HCT116 (cell line): Measurements from ENCODE around the gene ABTB2.

Experiments
- CTCF ChIP-seq, 3 experiments: fragments of 200-600 bp in 1 of 3; sonication (generic) in 1 of 3; IDR thresholded peaks in 2 of 3; conservative IDR thresholded peaks in 1 of 3; 2 replicates each; pipeline ENCODE4 v1.5.1; 2012 to 2017; ENCODE audit warnings: low read depth in 2 of 3, low read length in 2 of 3, antibody characterized with exemption in 1 of 3, borderline replicate concordance in 1 of 3, control low read depth in 1 of 3, mild to moderate bottlenecking in 1 of 3, mixed read lengths in 1 of 3, mixed run types in 1 of 3, moderate library complexity in 1 of 3; ENCODE audit not compliant: insufficient read depth in 1 of 3
- ELF1 ChIP-seq: IDR thresholded peaks from 2 replicates; pipeline ENCODE4 v1.6.1; 2012; ENCODE audit warnings: low read depth, borderline replicate concordance
- EZH2 ChIP-seq: fragments of 200-600 bp; sonication (generic); IDR thresholded peaks from 2 replicates; pipeline ENCODE4 v1.6.1; 2017; ENCODE audit warnings: antibody characterized with exemption, mixed run types
- EZH2phosphoT487 ChIP-seq: fragments of 200-600 bp; IDR thresholded peaks from 2 replicates; pipeline ENCODE4 v1.6.1; 2018; ENCODE audit warnings: antibody characterized with exemption, borderline replicate concordance
- FOSL1 ChIP-seq: IDR thresholded peaks from 2 replicates; pipeline ENCODE4 v1.6.1; 2012; ENCODE audit warnings: low read depth
- POLR2AphosphoS5 ChIP-seq: IDR thresholded peaks from 2 replicates; pipeline ENCODE4 v1.6.1; 2011; ENCODE audit warnings: mild to moderate bottlenecking, low read depth, low read length, moderate library complexity
- REST ChIP-seq: IDR thresholded peaks from 2 replicates; pipeline ENCODE4 v1.6.1; 2012; ENCODE audit warnings: low read depth
- SP1 ChIP-seq: IDR thresholded peaks from 2 replicates; pipeline ENCODE4 v1.6.1; 2012; ENCODE audit warnings: low read depth
- SRF ChIP-seq: IDR thresholded peaks from 2 replicates; pipeline ENCODE4 v1.6.1; 2012; ENCODE audit warnings: low read depth
- TCF7L2 ChIP-seq: IDR thresholded peaks from 2 replicates; pipeline ENCODE4 v1.7.0; 2011; ENCODE audit warnings: borderline replicate concordance, inconsistent platforms; ENCODE audit not compliant: insufficient read depth, insufficient read length; ENCODE audit errors: extremely low read depth
- YY1 ChIP-seq: IDR thresholded peaks from 2 replicates; pipeline ENCODE4 v1.6.1; 2011; ENCODE audit warnings: low read length, low read depth, moderate library complexity, mild to moderate bottlenecking; ENCODE audit not compliant: insufficient replicate concordance; ENCODE audit errors: extremely low read depth
- ZFX ChIP-seq: fragments of 450-650 bp; IDR thresholded peaks from 2 replicates; pipeline ENCODE4 v1.6.1; 2017
- TF ChIP-seq, protein P1 (sequence below): IDR thresholded peaks from 2 replicates; pipeline ENCODE4 v1.6.1; 2012

DNA sequence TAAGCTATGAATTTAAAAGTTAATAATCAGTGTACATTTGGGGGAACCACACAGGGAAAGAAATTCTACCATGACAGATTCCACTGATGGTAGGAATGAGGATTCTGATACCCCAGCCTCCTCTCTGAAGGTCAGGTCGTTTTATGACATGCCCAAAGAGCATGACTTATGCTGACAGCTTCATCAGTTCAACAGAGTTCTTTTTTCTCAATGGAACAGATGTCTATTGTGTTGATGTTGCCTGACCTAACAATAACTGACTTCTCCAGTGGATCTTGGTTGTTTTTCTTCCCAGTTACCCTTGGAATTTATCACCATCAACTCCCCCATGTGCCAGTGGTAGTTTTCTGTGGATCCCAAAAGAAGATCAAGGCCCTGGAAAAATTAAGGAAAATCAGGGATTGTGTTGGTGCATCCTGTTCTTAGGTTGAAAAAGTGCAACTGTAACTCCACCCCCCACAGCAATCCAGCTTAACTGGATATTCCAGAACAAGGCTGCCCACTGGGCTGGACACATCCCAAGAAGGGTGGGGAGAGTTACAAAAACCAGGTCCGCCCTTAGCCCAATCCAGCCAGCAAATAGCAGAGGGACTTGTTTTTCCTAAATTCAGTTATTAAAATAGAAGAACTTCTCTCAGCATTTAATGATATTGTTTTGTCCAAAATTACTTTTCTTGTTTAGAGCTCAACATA lies 49.5 kb upstream of the ABTB2 start:
- TF ChIP-seq CTCF (IDR thresholded peaks at IDR 0.05 in 2 of 3, conservative IDR thresholded peaks at IDR 0.05 in 1 of 3; ENCODE audit: borderline replicate concordance in 1 of 3, insufficient read depth in 1 of 3, low read depth in 2 of 3, low read length in 2 of 3) (no peak), SRF (no peak), FOSL1 (no peak), EZH2phosphoT487 (no peak), SP1 (no peak), POLR2AphosphoS5 (no peak), ELF1 (no peak), TCF7L2 (no peak), REST (no peak), ZFX (no peak), YY1 (no peak), EZH2 (no peak)
- TF ChIP-seq, protein P1, sequence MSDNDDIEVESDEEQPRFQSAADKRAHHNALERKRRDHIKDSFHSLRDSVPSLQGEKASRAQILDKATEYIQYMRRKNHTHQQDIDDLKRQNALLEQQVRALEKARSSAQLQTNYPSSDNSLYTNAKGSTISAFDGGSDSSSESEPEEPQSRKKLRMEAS = no peak
